IPS-18c (cell line): ENCODE results near the gene ALG6.

Experiments
- H3K4me3 ChIP-seq: 2 replicates; pipeline ENCODE4 v1.7.0; 2013; ENCODE audit warnings: low read depth, mild to moderate bottlenecking, low read length, moderate library complexity; ENCODE audit not compliant: insufficient read depth
- H3K9me3 ChIP-seq: one replicate; pipeline ENCODE4 v1.6.1; 2013; ENCODE audit warnings: mild to moderate bottlenecking, low read length, moderate library complexity; ENCODE audit not compliant: control insufficient read depth, insufficient read depth

Gene ALG6

GRCh38 chr1:63367215-63368103, at the start of gene ALG6:
Gene ALG6 (plus strand): TSS chr1:63367627. CDS start chr1:63370978, 3,351 bp downstream.
- peak within 1 kb of the TSS; percentile 89 for H3K4me3 ChIP-seq
- H3K9me3 ChIP-seq = peaks cover 3% of the 10 kb centered on the region

DNA sequence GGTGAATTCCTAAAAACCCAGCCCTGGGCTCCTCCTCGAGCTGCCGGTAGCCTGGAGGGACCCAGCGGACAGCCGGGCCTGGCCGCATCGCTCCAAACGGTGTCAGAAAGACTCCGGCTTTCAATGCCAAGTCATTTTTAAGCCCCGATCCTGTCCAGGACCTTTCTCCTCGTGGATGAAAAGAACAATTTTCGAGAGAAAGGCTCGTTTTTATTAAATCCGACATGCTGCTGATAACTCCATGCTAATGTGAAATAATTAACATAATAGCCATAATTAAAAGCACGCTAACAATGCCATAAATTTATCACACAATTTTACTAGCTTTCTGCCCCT, 49.6 kb upstream of the ALG6 start:
- peak overlapping the region; percentile 66 for H3K4me3 ChIP-seq

DNA sequence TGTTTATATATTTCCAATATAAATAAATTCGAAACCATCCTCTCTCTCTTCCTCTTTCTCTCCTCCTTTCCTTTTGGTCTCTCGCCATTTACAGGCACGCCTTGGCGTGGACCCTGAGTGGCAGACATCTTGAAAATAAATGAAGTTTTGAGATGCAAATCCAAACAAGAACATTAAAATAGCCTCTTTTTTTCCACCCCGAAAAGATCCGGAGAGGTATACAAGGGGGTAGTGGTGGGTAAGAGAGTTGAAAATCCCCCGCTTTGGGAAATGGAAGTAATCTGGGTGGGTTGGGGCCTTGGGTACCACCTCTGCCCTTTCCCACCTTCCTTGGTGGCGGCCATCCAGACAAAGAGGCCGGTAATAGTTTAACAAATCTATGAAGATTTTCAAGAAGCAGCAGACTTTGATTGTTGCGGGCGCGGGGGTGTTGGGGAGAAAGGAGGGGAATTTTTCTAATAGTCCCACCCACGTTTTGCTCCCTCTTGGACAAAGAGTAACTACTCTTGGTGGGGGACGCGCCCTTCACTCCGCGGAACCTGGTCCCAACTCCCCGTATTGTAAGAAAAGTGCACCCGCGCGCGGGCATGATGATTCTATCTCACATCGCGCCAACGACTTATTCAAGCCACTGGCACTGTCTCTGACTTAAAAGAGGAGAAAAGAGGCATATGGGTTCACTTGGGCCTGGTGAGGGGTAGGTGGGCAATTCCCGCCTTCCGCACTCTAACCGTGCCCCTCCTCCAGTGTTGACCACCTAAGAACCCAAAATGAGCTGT, 49.0 kb upstream of the ALG6 start:
- H3K9me3 ChIP-seq = no peaks in the 10 kb centered on the region
- H3K4me3 ChIP-seq = no peak overlapping the region

More for the DNA sequence above, 49.6 kb upstream of the ALG6 start:
- H3K9me3 ChIP-seq = no peaks in the 10 kb centered on the region

DNA sequence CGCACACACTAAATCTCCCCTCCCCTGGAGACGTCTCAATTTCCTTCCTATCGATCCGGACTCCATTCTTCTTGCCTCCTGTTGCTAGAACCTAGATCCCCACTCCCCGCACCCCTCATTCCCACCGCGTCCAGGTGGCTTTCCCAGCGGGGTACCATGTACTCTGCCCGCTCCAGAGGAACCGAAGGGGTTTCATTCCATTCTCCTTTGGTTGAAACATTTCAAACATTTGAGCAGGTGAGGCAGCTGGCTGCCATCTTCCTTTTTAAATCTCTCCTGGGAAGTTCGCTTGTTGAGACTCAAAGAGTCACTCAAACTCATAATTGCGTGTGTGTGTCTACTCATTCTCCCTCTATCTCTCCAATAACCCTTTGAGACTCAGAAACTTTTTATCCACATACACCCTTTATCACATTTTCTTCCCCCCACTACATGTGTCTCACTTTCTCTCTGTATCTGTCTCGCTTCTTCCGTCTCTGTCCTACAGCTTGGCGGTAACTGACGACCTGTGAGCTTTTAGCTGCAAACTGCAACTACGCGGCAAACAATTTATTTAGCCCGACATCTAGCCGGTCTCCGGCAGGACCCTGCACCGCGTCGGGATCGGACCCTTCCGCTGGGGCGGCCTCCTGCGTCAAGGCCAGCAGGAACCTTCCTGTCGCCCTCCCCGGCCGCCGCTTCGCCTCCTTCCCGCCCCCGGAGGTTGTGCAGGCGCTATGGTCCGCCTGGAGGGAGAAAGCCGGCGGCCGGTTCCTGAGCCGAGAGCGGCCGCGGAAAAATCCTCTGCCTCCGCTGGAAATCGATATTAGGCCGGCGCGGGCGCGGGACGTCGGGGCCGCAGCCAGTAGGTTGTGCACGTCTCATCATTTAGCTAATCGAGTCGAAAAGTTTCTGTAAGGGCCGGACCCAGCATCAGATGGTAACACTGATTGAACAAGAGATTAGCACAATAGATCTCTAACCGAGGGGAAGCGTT, 48.1 kb upstream of the ALG6 start:
- peaks cover 3% of the 10 kb centered on the region for H3K9me3 ChIP-seq
- peak overlapping the region; percentile 77 for H3K4me3 ChIP-seq

- H3K9me3 ChIP-seq = peaks cover 3% of the 10 kb centered on the region
- H3K4me3 ChIP-seq = peak overlapping the region; percentile 77
Measured at GRCh38 chr1:63320022-63320721, 47.3 kb upstream of the ALG6 start.

- peaks cover 3% of the 10 kb centered on the region for H3K9me3 ChIP-seq
- H3K4me3 ChIP-seq = peak overlapping the region; percentile 77
Measured at GRCh38 chr1:63321066-63321784, 46.2 kb upstream of the ALG6 start.

DNA sequence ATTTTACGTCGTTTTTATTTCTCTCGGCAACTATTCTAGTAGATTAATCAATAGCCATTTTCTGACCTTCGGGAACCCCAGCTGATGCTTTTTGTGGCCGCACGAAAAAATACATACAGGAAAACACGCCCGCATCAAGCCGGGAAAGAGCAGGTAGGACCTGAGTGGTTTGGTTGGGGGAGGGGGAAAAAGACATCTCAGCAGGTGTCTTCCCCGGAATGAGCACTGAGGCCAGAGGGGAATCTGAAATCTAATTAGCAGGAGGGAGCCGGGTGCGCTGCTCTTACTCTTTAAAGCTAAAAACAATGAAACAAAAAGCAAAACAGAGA, 45.7 kb upstream of the ALG6 start:
- peak overlapping the region; percentile 77 for H3K4me3 ChIP-seq

GRCh38 chr1:63322114-63322943, 45.1 kb upstream of the ALG6 start, which contains the start of gene FOXD3:
Gene FOXD3 (plus strand): TSS chr1:63322567. CDS start chr1:63323059, 492 bp downstream.
- Histone ChIP-seq H3K4me3 (peak within 1 kb of the TSS; percentile 77), H3K9me3 (peaks cover 3% of the 10 kb centered on the region)

More for the DNA sequence above, 45.7 kb upstream of the ALG6 start:
- peaks cover 3% of the 10 kb centered on the region for H3K9me3 ChIP-seq

DNA sequence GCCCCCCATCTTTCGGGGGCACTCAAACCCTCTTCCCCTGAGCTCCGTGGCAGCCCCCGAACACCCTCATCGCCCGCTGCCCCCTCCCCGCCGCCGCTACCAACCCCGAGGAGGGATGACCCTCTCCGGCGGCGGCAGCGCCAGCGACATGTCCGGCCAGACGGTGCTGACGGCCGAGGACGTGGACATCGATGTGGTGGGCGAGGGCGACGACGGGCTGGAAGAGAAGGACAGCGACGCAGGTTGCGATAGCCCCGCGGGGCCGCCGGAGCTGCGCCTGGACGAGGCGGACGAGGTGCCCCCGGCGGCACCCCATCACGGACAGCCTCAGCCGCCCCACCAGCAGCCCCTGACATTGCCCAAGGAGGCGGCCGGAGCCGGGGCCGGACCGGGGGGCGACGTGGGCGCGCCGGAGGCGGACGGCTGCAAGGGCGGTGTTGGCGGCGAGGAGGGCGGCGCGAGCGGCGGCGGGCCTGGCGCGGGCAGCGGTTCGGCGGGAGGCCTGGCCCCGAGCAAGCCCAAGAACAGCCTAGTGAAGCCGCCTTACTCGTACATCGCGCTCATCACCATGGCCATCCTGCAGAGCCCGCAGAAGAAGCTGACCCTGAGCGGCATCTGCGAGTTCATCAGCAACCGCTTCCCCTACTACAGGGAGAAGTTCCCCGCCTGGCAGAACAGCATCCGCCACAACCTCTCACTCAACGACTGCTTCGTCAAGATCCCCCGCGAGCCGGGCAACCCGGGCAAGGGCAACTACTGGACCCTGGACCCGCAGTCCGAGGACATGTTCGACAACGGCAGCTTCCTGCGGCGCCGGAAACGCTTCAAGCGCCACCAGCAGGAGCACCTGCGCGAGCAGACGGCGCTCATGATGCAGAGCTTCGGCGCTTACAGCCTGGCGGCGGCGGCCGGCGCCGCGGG, 44.2 kb upstream of the ALG6 start:
- Histone ChIP-seq H3K4me3 (peak overlapping the region; percentile 77), H3K9me3 (peaks cover 3% of the 10 kb centered on the region)

GRCh38 chr1:63323865-63324778, 43.3 kb upstream of the ALG6 start:
- peaks cover 3% of the 10 kb centered on the region for H3K9me3 ChIP-seq
- H3K4me3 ChIP-seq = peak overlapping the region; percentile 77

DNA sequence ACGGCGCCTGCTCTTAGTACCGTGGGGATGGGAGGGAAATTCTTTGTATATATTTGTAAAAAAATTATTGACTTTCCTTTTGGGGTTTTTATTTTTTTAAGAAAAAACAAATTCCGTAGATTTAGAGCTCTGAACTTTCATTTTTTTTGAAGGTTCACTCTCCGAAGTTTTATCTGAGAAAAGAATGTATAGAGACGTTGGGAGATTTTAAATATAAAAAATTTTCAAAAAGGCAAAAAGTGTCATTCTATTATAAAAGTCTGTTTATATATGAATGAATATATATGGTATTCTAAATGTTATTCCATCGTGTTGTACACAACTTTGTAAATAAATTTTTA, 42.7 kb upstream of the ALG6 start:
- Histone ChIP-seq H3K4me3 (peak overlapping the region; percentile 77), H3K9me3 (peaks cover 3% of the 10 kb centered on the region)

- Histone ChIP-seq H3K4me3 (no peak overlapping the region), H3K9me3 (peaks cover 3% of the 10 kb centered on the region)
Measured at GRCh38 chr1:63325279-63325985, 42.0 kb upstream of the ALG6 start.

DNA sequence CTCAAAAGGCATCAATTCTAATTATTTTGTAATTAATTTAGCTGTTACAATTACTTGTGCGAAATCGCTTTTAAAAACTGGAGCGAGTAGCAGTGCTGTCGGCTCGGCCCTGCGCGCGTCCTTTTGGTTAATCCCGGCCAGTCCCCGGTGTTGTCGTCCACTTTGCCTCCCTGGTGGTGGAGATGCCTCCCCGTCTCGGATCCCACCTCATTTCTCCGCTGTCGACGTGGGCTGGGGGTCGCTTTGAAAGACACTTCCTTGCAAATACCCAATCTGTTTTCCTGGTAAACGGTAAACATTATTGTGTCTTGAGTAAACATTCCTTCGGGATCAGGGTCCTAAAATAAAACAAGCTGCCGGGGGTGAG, 41.3 kb upstream of the ALG6 start:
- Histone ChIP-seq H3K9me3 (peaks cover 3% of the 10 kb centered on the region), H3K4me3 (peak overlapping the region; percentile 38)
